AG08396 (cell line): ENCODE measurements around the gene ZNF276.

ENCODE experiments used
- DNase-seq: peaks from one replicate; pipeline ENCODE4 v3.0.0; 2012; ENCODE audit warnings: low spot score, mixed read lengths

ZNF276 gene

DNA sequence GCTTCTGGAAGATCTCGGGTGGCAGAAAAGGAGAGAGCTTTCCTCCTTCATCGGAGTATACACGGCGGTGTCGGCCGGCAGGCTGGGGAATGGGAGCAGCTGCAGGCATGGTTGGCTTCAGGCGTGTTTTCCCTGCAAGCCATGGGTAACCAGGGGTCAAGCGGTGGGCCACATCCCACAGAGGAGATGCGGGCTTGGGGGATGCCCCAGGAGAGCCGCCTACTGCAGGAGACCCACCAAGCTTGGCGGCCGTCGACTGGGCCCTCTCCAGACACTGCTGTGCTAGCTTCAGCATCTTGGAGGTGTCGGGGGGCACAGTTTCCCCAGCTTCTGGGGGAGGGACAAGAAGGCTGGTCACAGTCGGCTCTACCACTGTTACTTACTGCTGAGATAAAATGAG, 4.8 kb upstream of the ZNF276 start:
- DNase-seq = no peak

DNA sequence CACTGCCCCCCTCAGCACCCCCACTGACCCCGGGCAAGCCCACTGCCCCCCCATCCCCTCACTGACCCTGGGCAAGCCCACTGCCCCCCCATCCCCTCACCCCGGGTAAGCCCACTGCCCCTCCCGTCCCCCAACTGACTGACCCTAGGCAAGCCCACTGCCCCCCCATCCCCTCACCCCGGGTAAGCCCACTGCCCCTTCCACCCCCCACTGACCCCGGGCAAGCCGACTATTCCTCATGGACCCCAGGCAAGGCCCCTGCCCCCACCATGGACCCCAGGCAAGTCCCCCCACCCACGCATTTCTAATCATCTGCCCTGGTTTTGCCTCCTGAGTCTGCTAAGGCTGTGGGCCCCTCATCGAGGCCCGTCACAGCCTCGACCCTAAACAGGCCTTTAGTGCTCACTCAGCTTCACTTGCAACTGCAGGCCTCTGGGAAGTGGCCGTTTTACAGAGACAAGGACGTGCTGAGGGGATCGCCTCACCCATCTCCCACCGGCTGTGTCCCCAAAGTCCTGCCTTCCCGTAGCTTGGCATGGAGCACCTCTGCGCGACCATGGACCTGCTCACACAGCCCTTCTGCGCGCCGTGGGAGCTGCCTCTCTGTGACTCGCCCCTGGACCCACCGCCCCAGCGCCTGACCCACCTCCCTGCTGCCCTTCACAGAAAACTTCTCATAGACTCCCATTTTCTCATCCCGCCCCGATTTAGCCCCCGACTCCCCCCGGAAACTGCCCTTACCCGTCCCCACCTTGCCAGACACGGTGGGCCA, 4.2 kb upstream of the ZNF276 start:
- DNase-seq = no peak

DNA sequence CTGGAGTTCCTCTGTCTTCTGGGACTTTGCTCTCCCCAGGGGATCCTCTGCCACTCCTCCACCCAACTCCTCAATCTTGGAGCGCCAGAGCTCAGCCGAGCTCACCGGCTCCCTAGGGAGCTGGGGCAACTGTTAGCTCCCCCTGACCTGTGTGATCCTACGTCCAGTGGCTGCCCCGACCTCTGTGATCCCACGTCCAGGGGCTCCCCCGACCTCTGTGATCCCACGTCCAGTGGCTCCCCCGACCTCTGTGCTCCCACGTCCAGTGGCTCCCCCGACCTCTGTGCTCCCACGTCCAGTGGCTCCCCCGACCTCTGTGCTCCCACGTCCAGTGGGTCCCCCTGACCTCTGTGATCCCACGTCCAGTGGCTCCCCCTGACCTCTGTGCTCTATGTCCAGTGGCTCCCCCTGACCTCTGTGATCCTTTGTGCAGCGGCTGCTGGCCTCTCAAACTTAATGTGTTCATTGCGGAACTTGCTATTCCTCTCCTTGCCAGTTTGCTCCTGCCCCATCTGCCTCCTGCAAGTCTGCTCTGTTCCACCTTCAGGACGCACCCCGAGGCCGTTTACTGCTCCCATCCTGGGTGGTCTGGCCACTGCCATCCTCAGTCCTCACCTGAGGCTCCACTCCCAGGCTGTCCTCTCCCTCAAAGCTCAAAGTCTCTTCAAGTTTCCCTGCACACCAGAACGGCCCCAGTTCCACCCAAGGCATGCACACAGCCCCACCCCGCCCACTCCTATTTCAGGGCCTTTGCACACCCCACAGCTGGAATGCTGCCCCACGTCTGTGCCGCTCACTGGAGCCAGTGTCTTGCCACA, 3.4 kb upstream of the ZNF276 start:
- DNase-seq = no peak

DNA sequence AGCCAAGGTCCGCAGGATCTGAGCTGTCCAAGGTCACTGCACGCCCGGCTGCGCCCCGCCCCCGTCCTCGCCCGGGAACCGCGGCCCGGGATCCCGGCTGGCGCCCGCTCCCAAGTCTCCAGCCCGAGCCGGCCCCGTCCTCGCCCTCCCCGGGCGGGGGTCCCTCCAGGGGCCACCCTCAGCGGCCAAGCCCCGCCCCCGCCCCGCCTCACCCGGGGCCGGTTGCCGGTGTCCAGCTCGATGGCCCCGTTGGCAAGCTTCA, 855 bp upstream of the ZNF276 start:
- no peak for DNase-seq

DNA sequence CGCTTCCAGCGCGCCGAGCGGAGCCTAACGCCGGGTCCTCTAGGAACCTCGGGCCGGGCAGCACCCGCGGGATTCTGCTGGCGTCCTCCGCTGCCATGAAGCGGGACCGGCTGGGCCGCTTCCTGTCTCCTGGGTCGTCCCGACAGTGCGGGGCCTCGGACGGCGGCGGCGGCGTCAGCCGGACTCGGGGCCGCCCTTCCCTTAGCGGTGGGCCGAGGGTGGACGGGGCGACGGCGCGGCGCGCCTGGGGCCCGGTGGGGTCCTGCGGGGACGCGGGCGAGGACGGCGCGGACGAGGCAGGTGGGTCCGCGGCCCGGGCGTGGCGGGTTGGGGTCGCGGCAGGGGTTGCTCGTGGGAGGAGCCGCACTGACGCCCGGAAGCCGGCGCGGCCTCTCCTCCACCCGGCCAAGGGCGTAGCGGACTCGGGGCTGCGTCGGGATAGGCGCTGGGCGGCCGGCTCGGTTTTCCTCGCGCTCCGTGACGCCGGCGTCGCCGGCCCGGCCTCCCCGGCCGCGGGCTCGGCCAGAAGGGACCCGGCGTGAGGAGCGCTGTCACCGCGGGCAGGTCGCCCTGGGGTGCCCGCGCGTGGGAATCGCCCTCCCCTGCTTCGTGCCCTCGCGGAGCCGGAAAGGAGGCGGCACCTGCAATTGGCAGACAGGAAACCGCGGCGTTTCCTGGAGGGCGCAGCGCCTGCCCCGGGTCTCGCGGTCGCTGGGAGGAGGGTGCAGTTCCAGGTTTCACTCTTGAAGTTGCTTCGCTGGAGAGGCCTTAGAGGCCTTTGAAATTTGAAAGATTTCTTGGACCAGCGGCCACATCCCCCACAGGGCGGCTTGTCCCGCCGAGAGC, 432 bp downstream of the ZNF276 start:
- peak; percentile 70 for DNase-seq

DNA sequence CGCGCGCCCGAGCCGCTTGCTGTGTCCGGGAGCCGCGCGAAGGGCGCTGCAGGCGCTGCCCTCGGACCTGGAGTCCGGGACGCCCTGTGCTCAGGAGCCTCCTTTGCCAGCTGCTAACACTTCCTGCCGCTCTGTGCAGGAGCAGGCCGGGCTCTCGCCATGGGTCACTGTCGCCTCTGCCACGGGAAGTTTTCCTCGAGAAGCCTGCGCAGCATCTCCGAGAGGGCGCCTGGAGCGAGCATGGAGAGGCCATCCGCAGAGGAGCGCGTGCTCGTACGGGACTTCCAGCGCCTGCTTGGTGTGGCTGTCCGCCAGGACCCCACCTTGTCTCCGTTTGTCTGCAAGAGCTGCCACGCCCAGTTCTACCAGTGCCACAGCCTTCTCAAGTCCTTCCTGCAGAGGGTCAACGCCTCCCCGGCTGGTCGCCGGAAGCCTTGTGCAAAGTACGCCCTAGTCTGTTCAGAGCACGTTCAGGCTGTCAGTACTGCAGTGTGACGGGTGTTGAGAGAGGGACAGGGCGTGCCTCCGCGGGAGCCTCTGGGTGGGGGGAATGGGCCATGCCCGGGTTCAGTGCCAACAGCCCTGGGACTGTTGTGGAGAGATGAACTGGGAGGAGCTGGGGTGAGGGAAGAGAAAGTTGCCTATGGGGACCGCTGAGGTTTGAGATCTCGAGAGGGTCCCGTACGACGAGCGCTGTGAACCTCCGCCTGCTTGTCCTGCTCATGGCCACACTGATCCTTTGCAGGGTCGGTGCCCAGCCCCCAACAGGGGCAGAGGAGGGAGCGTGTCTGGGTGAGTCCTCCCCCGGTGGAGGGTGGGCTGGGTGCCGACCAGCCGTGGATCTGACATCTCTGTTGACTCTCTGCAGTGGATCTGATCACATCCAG, 1.3 kb downstream of the ZNF276 start:
- no peak for DNase-seq

DNA sequence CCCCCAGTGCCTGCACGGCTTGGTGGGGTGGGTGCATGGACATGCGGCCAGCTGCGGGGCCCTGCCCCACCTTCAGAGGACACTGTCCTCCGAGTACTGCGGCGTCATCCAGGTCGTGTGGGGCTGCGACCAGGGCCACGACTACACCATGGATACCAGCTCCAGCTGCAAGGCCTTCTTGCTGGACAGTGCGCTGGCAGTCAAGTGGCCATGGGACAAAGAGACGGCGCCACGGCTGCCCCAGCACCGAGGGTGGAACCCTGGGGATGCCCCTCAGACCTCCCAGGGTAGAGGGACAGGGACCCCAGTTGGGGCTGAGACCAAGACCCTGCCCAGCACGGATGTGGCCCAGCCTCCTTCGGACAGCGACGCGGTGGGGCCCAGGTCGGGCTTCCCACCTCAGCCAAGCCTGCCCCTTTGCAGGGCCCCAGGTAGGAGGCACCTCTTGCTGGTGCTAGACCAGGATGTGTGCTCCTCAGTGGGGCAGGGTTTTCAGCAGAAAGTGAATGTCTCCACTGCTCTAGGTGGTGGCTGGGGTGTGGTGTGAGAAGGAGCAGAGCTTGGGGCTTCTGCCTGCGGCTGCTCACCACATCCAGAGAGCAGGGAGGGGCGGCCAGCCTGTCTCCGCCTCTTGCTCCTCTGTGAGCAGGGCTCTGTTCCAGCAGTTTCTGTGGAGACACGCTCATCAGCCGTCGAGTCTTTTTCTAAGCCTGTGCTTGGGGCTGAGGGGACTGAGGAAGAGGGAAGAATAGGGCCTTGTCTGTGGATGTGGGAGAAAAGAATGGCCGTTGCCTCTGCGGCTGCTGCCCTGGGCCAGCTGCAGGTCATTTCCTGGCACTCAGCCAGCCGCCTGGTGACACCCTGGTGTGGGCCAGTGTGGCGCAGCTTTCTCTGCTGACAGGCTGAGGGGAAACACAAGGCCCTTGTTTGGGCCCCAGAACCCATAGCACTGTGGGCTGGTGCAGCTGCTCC, 2.2 kb downstream of the ZNF276 start:
- no peak for DNase-seq

DNA sequence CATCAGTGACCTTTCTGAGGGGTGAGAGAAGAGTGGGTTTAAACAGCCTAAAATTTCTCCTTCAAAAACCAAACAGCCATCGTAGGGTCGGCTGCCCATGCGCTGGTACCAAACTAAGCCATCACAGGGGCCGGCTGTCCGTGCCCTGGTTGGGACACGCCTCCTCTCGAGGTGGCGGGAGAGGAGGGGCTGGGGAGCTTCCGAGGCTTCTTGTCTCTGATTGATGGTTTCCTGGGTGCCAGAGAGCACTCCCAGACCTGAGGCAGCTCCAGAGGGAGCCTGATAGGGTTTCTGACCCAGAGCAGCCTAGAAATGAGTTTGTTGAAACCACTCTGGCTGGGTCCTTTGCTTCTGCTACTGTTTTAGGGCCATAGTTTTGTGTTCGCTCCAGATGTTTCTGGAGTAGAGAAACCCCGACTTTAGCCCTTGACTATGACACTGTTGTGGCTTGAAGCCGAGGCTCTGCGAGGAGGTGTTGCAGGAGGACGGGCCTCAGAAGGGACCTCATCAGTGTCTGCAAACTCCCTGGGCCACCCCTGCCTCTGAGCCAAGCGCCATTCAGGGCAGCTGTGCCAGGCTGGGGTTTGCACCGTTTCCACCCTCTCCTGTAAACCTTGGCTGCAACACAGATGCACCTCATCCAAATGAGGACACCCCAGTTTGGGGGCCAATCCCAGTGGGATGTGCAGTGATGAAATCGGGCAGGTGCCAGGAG, 6.2 kb downstream of the ZNF276 start:
- DNase-seq = no peak

DNA sequence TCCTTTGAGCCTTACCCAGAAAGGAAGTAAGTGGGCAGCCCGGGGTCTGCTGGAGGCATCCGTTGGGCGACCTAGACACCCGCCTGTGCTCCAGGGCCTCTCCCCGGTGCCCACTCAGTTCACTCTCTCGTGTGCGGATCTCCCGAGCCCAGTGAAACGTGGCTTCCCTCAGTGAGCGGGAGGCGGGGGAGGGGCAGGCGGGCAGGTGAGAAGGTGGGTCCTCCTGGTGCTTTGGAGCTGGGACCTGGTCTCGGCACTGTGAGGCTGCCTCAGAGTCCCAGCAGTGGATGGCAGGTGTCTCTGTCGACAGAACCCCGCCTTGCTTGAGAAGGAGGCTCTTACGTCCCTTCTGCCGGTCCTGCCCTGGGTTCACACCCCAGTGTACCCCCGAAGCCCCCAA, 8.0 kb downstream of the ZNF276 start:
- no peak for DNase-seq

DNA sequence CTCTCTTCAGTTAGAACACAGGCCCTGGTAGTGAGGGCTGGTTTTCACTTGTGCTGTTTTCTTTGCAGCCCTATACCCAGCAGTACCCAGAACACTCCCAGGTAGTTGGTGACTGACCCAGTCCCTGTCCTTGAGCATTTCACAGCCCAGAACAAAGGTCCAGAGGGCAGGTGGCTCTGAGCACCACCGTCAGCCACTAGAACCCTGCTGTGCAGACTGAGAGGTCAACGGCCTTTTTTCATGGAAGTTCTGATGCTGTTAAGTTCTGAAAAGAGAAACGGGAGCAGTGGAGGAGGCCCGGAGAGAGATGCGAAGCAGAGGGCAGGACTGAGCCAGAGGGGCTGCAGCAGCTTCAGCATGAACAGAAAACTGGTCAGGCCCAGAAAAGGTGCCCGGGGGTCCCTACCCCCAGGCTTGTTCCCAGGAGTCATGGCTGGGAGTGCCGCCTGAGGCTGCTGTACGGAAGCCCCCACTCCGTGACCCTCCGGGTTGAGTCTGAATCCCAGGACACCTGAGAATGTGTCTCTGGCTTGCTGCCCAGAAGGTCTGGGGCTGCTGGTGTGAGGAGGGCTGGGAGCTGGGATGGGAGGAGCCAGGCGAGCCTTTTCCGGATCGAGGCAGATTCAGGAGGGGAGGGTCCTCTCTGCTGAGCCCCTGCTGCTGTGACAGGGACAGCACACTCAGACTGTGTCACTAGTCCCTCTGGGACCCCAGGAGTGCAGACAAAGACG, 8.7 kb downstream of the ZNF276 start:
- DNase-seq = no peak

DNA sequence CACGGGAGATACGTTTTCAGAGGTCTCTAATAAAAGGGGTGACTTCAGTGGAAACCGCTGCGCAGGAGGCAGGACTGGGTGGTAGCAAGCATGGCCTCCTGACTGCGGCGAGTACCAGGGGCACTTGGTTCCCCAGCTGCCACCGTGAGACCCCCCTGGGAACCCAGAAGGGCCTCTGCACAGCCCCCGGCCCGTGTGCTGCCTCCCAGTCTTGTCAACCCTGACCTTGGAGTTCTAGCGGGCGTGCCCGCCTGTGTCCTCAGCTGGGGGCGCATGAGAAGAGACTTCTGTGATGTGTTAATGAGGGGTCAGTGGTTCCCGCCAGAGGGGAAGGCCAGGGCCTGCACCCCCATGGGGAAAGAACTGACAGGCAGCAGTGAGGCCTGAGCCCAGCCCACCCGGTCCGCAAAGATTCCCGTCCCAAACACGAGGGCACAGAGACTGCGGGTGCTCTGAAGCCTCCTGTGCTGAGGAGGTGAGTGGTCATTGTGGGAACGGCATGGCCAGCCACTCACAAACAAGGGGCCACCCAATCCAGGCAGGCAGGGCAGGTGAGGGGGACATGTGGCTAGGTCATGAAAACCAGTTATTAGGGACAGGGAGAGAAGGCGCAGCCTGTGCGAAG, 9.4 kb downstream of the ZNF276 start:
- no peak for DNase-seq

DNA sequence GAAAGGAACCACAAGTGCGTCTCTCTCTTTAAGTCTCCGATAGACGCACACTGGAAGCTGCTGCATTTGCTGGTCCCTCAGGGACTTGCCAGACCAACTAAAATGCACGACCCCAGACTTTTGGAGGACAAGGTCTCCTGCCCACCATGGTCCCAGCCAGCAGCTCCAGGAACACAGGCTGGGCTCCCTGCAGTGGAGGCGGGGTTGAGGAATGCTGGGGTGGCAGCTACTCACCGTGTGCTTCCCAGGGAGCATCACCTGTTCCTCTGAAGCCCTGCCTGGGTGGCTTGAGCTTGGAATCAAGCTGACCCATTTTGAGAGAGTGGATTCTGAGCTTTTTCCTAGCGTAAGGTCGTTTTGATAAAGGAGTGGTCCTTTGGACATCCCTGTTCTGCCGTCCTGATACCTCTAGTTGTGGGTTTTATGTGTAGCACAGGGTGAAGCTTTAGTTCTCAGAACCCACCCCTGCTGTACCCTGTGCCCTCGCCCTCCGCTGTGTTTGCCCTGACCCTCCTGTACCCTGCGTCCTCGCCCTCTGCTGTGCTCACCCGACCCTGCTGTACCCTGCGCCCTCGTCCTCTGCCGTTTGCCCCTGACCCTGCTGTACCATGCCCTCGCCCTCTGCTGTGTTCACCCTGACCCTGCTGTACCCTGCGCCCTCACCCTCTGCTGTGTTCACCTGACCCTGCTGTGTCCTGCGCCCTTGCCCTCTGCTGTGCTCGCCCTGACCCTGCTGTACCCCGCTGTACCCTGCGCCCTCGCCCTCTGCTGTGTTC, 11.0 kb downstream of the ZNF276 start:
- DNase-seq = no peak

DNA sequence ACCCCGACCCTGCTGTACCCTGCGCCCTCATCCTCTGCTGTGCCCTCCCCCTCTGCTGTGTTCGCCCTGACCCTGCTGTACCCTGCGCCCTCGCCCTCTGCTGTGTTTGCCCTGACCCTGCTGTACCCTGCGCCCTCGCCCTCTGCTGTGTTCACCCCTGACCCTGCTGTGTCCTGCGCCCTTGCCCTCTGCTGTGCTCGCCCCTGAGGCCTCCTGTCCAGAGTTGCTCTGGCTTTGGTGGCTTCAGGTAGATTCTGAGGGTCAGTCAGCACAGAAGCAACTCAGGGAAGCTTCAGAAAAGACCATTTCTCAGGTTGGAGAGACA, 11.5 kb downstream of the ZNF276 start:
- DNase-seq = no peak

DNA sequence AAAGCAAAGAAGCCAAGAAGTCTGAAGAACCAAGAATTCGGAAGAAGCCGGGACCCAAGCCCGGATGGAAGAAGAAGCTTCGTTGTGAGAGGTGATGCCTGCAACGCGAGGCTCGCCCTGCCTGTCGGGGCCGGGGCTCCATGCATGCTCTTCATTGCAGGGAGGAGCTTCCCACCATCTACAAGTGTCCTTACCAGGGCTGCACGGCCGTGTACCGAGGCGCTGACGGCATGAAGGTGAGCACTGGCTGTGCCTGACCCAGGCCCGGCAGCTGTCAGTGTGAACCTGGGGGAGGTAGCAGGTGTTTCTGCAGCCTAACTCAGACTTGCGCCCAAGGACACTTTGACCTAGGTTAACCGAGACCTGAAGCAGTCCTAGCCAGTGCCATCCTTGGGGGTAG, 12.0 kb downstream of the ZNF276 start:
- no peak for DNase-seq

DNA sequence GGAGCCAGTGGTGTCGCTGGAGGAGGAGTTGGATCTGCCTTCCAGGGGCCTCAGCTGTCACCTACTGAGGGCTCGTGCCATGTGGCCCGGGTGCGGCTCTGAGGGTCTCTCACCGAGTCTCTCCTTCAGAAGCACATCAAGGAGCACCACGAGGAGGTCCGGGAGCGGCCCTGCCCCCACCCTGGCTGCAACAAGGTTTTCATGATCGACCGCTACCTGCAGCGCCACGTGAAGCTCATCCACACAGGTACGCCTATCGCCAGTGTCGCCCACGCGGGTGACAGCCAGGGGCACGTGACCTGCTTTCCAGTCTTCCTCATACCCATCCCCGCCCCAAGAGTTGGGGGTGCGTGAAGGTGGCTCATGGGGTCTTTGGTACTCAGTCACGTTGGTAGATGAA, 12.5 kb downstream of the ZNF276 start:
- no peak for DNase-seq

DNA sequence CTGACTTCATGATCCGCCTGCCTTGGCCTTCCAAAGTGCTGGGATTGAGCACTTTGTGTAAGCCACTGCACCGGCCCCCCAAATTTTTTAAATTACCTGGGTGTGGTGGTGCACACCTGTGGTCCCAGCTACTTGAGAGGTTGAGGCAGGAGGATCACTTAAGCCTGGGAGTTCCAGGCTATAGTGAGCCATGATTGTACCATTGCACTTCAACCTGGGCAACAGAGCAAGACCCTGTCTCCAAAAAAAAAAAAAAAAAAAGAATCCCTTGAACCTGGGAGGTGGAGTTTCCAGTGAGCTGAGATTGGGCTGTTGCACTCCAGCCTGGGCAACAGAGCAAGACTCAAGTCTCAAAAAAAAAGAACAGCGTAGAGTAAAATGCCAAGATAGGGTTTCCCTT, 15.2 kb downstream of the ZNF276 start:
- no peak for DNase-seq

DNA sequence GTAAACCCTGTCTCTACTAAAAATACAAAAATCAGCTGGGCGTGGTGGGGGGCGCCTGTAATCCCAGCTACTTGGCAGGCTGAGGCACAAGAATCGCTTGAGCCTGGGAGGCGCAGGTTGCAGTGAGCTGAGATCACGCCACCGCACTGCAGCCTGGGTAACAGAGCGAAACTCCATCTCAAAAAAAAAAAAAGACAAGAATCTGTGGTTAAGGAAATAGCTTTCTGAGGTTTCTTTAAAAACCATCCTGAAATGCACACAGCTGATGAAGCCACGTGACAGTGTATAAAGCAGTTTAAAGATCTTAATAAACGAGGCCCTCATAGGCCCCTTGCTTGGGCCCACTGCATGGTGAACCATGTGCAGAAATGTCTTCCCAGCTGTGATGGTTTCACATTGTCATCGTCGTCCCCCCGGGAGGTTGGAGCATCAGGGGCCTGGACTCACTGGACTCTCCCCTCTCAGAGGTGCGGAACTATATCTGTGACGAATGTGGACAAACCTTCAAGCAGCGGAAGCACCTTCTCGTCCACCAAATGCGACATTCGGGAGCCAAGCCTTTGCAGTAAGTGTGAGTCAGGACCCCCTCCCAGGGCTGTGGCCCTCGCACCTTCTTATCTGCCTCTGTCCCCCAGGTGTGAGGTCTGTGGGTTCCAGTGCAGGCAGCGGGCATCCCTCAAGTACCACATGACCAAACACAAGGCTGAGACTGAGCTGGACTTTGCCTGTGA, 16.2 kb downstream of the ZNF276 start:
- no peak for DNase-seq

DNA sequence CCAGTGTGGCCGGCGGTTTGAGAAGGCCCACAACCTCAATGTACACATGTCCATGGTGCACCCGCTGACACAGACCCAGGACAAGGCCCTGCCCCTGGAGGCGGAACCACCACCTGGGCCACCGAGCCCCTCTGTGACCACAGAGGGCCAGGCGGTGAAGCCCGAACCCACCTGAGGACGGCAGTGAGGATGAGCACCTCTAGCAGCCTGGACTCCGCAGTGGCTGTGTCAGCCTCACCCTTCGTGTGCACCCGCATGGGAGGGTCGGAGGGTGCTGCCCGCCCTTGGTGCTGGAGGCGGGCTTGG, 16.7 kb downstream of the ZNF276 start:
- DNase-seq = no peak
